ENCODE measurements around the gene MEIS2. TPM values are rescaled to one million over a fixed set of nuclear protein-coding genes. Genes with fewer than 3 reads are reported as not detected.

The MEIS2 gene
- polyA plus RNA-seq, 2 of the 4 experiments (the other 2 are of a cell fraction) = 7.3 to 11.1 TPM

- ChIA-PET CTCF (interaction anchor here (0.6 to 1.4 kb wide), 4 partner anchors 10 to 742 kb away, joined by 3 to 4 read pairs (median 3); no protein-coding TSS in a partner anchor), POLR2A (no interaction called here)
- Histone ChIP-seq H3K4me1 (0 out of 3 replicates have a peak, but pooled peaks cover 3% of the 10 kb centered on the region), H3K9me3 (no peaks in the 10 kb centered on the region), H3K4me2 (no peak overlapping the region), H3K4me3 (no peak overlapping the region), H3K27ac (no peak overlapping the region)
- DNase-seq (ENCODE audit: low read depth in 1 of 2, low spot score in 1 of 2) (no peak), ATAC-seq (no peak), FAIRE-seq (no peak)
- WGBS (ENCODE audit: missing lambda C conversion rate) = 70% methylated on average over 5 of the region's 5 CpGs
- TF ChIP-seq FOXS1 (CRISPR knock-in tag; IDR thresholded peaks at IDR 0.05) (no peak), RARB (CRISPR knock-in tag; IDR thresholded peaks at IDR 0.05) (no peak), HMGXB4 (CRISPR knock-in tag; IDR thresholded peaks at IDR 0.05; ENCODE audit: borderline replicate concordance) (no peak), CHD4 (IDR thresholded peaks at IDR 0.05; ENCODE audit: borderline replicate concordance) (no peak), MAFK (IDR thresholded peaks at IDR 0.05; ENCODE audit: partially characterized antibody) (no peak), HES2 (IDR thresholded peaks at IDR 0.05) (no peak)
These were observed 38.4 kb upstream of the MEIS2 start for GRCh38 chr15:37138591-37139215.

- Histone ChIP-seq H3K4me3 (no peak overlapping the region), H3K4me1 (0 out of 3 replicates have a peak, but pooled peaks cover 3% of the 10 kb centered on the region), H3K9me3 (no peaks in the 10 kb centered on the region), H3K27ac (no peak overlapping the region), H3K4me2 (no peak overlapping the region)
- no peak for ATAC-seq
- 52% methylated on average over 2 of the region's 2 CpGs for WGBS (ENCODE audit: missing lambda C conversion rate)
- POLR2A ChIA-PET = no interaction called here
- TF ChIP-seq CHD2 (IDR thresholded peaks at IDR 0.05; ENCODE audit: low read length, partially characterized antibody) (no peak), ELK1 (IDR thresholded peaks at IDR 0.05; ENCODE audit: low read depth, low read length) (no peak)
- no peak for DNase-seq (ENCODE audit: low read depth in 1 of 2, low spot score in 1 of 2)
- CTCF ChIA-PET = no interaction called here
- no peak for FAIRE-seq
These were observed 36.9 kb upstream of the MEIS2 start for GRCh38 chr15:37137221-37137620.

GRCh38 chr15:37136666-37137065 lies 36.3 kb upstream of the MEIS2 start:
- Histone ChIP-seq H3K4me1 (0 out of 3 replicates have a peak, but pooled peaks cover 3% of the 10 kb centered on the region), H3K4me2 (no peak overlapping the region), H3K9me3 (no peaks in the 10 kb centered on the region), H3K4me3 (no peak overlapping the region), H3K27ac (no peak overlapping the region)
- FAIRE-seq (no peak), ATAC-seq (no peak), DNase-seq (ENCODE audit: low read depth in 1 of 2, low spot score in 1 of 2) (no peak)
- WGBS (ENCODE audit: missing lambda C conversion rate) = 73% methylated on average over 2 of the region's 2 CpGs
- no peak for TF ChIP-seq FOSL2 (IDR thresholded peaks at IDR 0.05)
- peak; percentile 59; the same call in 1 of the 2 replicates for TF ChIP-seq FOSL2 (CRISPR knock-in tag; IDR thresholded peaks at IDR 0.05)
- no peak for TF ChIP-seq RFX5 (IDR thresholded peaks at IDR 0.05)
- ChIA-PET POLR2A (no interaction called here), CTCF (interaction anchor here (1.0 to 1.8 kb wide), 3 partner anchors 253 to 755 kb away, joined by 3 to 9 read pairs (median 3); no protein-coding TSS in a partner anchor)

GRCh38 chr15:37135225-37135624 lies 34.9 kb upstream of the MEIS2 start:
- Histone ChIP-seq H3K4me2 (no peak overlapping the region), H3K4me1 (0 out of 3 replicates have a peak, but pooled peaks cover 3% of the 10 kb centered on the region), H3K27ac (no peak overlapping the region), H3K4me3 (no peak overlapping the region), H3K9me3 (no peaks in the 10 kb centered on the region)
- TF ChIP-seq KDM1A (IDR thresholded peaks at IDR 0.05; ENCODE audit: low read depth) (no peak), FOXS1 (CRISPR knock-in tag; IDR thresholded peaks at IDR 0.05) (no peak), JUNB (IDR thresholded peaks at IDR 0.05) (no peak), BHLHE40 (IDR thresholded peaks at IDR 0.05; ENCODE audit: low read depth, low read length) (no peak), JUN (IDR thresholded peaks at IDR 0.05) (no peak), RARB (CRISPR knock-in tag; IDR thresholded peaks at IDR 0.05) (no peak), POLR2AphosphoS2 (conservative IDR thresholded peaks at IDR 0.05; ENCODE audit: low read length) (no peak), EHMT2 (IDR thresholded peaks at IDR 0.05; ENCODE audit: low read depth) (no peak), E2F6 (IDR thresholded peaks at IDR 0.05; ENCODE audit: borderline replicate concordance, low read depth) (no peak), PHF8 (IDR thresholded peaks at IDR 0.05; ENCODE audit: borderline replicate concordance, low read depth) (no peak), ELK1 (IDR thresholded peaks at IDR 0.05; ENCODE audit: low read depth, low read length) (no peak)
- ATAC-seq (peak; percentile 58 to 59; a peak in 3 of 6 replicates), DNase-seq (ENCODE audit: low read depth in 1 of 2, low spot score in 1 of 2) (no peak), FAIRE-seq (no peak)
- ChIA-PET POLR2A (no interaction called here), CTCF (interaction anchor here (0.7 to 1.8 kb wide), 6 partner anchors 10 to 634 kb away, joined by 3 to 9 read pairs (median 4); no protein-coding TSS in a partner anchor)
- WGBS (ENCODE audit: missing lambda C conversion rate) = 100% methylated on average over 1 of the region's 1 CpG
